ENCODE data around the gene MAP3K7CL.

The MAP3K7CL gene

GRCh38 chr21:29205988-29206387 lies 75.5 kb downstream of the MAP3K7CL start:
- no peak for TF ChIP-seq TAF1 (IDR thresholded peaks at IDR 0.05; ENCODE audit: borderline replicate concordance, insufficient read depth, low read length)
- no peak for TF ChIP-seq SIN3A (IDR thresholded peaks at IDR 0.05; ENCODE audit: borderline replicate concordance, insufficient read depth, low read length)
- TF ChIP-seq, protein P1, sequence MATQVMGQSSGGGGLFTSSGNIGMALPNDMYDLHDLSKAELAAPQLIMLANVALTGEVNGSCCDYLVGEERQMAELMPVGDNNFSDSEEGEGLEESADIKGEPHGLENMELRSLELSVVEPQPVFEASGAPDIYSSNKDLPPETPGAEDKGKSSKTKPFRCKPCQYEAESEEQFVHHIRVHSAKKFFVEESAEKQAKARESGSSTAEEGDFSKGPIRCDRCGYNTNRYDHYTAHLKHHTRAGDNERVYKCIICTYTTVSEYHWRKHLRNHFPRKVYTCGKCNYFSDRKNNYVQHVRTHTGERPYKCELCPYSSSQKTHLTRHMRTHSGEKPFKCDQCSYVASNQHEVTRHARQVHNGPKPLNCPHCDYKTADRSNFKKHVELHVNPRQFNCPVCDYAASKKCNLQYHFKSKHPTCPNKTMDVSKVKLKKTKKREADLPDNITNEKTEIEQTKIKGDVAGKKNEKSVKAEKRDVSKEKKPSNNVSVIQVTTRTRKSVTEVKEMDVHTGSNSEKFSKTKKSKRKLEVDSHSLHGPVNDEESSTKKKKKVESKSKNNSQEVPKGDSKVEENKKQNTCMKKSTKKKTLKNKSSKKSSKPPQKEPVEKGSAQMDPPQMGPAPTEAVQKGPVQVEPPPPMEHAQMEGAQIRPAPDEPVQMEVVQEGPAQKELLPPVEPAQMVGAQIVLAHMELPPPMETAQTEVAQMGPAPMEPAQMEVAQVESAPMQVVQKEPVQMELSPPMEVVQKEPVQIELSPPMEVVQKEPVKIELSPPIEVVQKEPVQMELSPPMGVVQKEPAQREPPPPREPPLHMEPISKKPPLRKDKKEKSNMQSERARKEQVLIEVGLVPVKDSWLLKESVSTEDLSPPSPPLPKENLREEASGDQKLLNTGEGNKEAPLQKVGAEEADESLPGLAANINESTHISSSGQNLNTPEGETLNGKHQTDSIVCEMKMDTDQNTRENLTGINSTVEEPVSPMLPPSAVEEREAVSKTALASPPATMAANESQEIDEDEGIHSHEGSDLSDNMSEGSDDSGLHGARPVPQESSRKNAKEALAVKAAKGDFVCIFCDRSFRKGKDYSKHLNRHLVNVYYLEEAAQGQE (IDR thresholded peaks at IDR 0.05; ENCODE audit: insufficient read depth in 1 of 2, low read depth in 2 of 2, low read length in 2 of 2), result no peak
- TF ChIP-seq POLR2AphosphoS5 (IDR thresholded peaks at IDR 0.05; ENCODE audit: low read depth, low read length), result no peak
- no peak for TF ChIP-seq FOXP2 (optimal IDR thresholded peaks at IDR 0.05; ENCODE audit: borderline replicate concordance, extremely low read depth, extremely low read length, insufficient read depth)

- TF ChIP-seq SIN3A (IDR thresholded peaks at IDR 0.05; ENCODE audit: borderline replicate concordance, insufficient read depth, low read length), result no peak
Observed at GRCh38 chr21:29206445-29206844, 76.0 kb downstream of the MAP3K7CL start.

DNA sequence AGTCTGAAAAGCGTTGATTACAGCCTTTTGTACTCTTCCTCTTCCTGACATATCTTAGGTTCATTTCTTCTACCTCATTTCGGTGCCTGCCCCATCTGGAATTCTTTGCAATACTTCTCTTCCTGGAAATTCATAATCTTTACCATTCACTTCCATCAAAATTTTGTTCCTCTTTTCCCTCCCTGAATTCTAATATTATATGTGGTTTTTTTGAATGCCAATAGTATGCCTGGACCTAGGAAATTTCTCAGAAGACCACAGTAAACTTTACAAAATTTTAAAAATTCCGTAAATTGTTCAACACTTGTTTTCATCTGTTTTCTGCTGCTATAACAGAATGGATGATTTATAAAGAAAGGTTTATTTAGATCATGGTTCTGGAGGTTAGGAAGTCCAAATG lies 76.8 kb downstream of the MAP3K7CL start:
- no peak for TF ChIP-seq TAF1 (IDR thresholded peaks at IDR 0.05; ENCODE audit: borderline replicate concordance, insufficient read depth, low read length)
- TF ChIP-seq POLR2AphosphoS5 (IDR thresholded peaks at IDR 0.05; ENCODE audit: low read depth, low read length), result no peak
- TF ChIP-seq, protein P1 (IDR thresholded peaks at IDR 0.05; ENCODE audit: insufficient read depth in 1 of 2, low read depth in 2 of 2, low read length in 2 of 2), result no peak
- no peak for TF ChIP-seq FOXP2 (optimal IDR thresholded peaks at IDR 0.05; ENCODE audit: borderline replicate concordance, extremely low read depth, extremely low read length, insufficient read depth)
- no peak for TF ChIP-seq SIN3A (IDR thresholded peaks at IDR 0.05; ENCODE audit: borderline replicate concordance, insufficient read depth, low read length)

GRCh38 chr21:29208044-29208681 lies 77.7 kb downstream of the MAP3K7CL start:
- TF ChIP-seq POLR2AphosphoS5 (IDR thresholded peaks at IDR 0.05; ENCODE audit: low read depth, low read length), result no peak
- TF ChIP-seq FOXP2 (optimal IDR thresholded peaks at IDR 0.05; ENCODE audit: borderline replicate concordance, extremely low read depth, extremely low read length, insufficient read depth), result no peak
- no peak for TF ChIP-seq TAF1 (IDR thresholded peaks at IDR 0.05; ENCODE audit: borderline replicate concordance, insufficient read depth, low read length)
- TF ChIP-seq, protein P1 (IDR thresholded peaks at IDR 0.05; ENCODE audit: insufficient read depth in 1 of 2, low read depth in 2 of 2, low read length in 2 of 2), result no peak
- TF ChIP-seq SIN3A (IDR thresholded peaks at IDR 0.05; ENCODE audit: borderline replicate concordance, insufficient read depth, low read length), result no peak

DNA sequence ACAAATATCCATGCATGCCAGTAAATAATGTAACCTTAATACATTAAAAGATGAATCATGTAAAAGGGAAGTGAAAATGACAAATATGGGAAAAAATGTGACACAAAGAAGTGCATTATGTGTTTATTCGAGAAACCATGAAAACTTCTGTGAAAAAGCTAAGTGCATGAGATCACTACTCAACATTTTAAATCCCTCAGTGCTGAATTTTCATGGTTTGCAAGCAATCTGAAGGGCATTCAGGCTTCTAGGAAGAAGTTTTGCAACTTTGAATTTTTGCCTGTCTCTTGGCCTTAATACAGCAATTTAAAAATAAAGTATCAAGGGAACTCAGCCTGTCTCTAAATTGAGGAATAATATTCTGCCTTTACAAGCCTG lies 78.2 kb downstream of the MAP3K7CL start:
- TF ChIP-seq SIN3A (IDR thresholded peaks at IDR 0.05; ENCODE audit: borderline replicate concordance, insufficient read depth, low read length), result no peak
- TF ChIP-seq TAF1 (IDR thresholded peaks at IDR 0.05; ENCODE audit: borderline replicate concordance, insufficient read depth, low read length), result no peak
- TF ChIP-seq FOXP2 (optimal IDR thresholded peaks at IDR 0.05; ENCODE audit: borderline replicate concordance, extremely low read depth, extremely low read length, insufficient read depth), result no peak
- TF ChIP-seq, protein P1 (IDR thresholded peaks at IDR 0.05; ENCODE audit: insufficient read depth in 1 of 2, low read depth in 2 of 2, low read length in 2 of 2), result no peak
- TF ChIP-seq POLR2AphosphoS5 (IDR thresholded peaks at IDR 0.05; ENCODE audit: low read depth, low read length), result no peak
